HG02884 (cell line): ENCODE measurements around the gene TMEM208.

Source experiments
- ATAC-seq: cut with Tn5 transposase; IDR thresholded peaks from one replicate; pipeline ENCODE4 v1.9.1; 2021; ENCODE audit warnings: mild to moderate bottlenecking, moderate library complexity; ENCODE audit not compliant: unreplicated experiment

Gene TMEM208

GRCh38 chr16:67191411-67191994 is 35.4 kb upstream of the TMEM208 start:
- no peak for ATAC-seq

DNA sequence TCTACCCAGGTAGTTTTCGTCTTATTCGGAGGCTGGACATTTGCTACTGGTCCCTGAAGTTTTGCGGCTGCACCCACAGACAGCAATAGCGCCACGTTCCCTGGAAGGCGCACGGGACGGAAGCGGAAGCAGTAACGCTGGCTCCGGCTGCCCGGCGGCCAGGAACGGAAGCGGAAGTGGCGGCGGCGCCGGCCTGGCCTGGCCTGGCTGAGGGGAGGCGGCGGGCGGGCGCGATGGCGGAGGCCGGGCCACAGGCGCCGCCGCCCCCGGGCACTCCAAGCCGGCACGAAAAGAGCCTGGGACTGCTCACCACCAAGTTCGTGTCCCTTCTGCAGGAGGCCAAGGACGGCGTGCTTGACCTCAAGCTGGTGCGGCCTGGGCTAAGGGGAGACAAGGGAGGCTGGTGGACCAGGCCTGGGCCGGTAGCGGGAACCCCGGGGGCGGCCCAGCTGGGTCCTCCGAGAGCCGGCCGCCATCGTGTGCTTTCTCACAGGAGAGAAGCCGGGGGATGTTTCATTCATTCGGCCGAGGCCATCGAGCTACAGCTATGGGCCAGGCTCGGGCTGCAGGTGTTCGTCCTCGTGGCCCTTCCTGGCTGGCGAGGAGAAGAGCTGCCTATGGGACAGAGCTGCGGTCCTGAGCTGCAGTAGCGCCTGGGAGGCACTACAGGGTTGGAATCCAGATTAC is 34.8 kb upstream of the TMEM208 start, which contains the start of gene E2F4:
Gene E2F4 (plus strand): TSS at position 161 of the 687 bp plus-strand sequence. CDS start 73 bp downstream, at position 234.
- peak; percentile 94 for ATAC-seq

GRCh38 chr16:67192781-67193361 is 34.1 kb upstream of the TMEM208 start:
- ATAC-seq, result no peak

- ATAC-seq, result no peak
Measured at GRCh38 chr16:67193536-67193935, 33.4 kb upstream of the TMEM208 start.

- no peak for ATAC-seq
Measured at GRCh38 chr16:67194260-67194659, 32.7 kb upstream of the TMEM208 start.

DNA sequence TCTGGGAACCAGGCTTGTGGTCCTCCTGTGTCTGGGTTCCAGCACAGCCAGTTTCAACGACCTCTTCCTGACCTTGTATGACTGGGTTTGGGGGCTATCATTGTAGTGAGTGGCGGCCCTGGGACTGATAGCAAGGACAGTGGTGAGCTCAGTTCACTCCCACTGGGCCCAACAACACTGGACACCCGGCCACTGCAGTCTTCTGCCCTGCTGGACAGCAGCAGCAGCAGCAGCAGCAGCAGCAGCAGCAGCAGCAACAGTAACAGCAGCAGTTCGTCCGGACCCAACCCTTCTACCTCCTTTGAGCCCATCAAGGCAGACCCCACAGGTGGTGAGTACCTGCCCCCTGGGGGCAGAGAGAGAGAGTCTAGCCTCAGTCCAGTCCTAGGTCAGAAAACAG is 31.3 kb upstream of the TMEM208 start:
- ATAC-seq, result no peak

GRCh38 chr16:67196881-67197280 is 30.0 kb upstream of the TMEM208 start:
- ATAC-seq, result no peak

DNA sequence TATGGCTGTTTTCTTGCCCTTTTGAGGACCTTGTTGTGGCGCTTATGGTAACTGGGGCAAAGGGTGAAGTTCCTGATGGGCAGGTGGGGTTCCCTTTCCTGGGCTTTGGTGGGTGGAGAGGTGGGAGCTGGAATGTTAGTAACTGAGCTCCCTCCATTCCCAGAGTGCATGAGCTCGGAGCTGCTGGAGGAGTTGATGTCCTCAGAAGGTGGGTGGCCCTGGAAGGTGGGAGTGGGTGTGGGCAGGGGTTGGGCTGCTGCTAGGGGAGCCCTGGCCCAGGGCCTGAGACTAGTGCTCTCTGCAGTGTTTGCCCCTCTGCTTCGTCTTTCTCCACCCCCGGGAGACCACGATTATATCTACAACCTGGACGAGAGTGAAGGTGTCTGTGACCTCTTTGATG is 29.2 kb upstream of the TMEM208 start:
- no peak for ATAC-seq

DNA sequence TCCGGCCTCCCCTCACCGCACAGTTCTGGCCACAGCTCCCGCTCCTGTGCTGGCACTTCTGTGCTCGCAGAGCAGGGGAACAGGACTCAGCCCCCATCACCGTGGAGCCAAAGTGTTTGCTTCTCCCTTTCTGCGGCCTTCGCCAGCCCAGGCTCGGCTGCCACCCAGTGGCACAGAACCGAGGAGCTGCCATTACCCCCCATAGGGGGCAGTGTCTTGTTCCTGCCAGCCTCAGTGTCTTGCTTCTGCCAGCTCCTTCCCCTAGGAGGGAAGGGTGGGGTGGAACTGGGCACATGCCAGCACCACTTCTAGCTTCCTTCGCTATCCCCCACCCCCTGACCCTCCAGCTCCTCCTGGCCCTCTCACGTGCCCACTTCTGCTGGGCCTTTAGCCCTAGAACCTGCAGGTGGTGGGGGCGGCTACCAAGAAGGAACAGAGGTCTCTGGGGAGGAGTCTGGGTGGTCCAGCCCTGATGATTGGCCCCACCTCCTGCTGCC is 28.6 kb upstream of the TMEM208 start:
- no peak for ATAC-seq

DNA sequence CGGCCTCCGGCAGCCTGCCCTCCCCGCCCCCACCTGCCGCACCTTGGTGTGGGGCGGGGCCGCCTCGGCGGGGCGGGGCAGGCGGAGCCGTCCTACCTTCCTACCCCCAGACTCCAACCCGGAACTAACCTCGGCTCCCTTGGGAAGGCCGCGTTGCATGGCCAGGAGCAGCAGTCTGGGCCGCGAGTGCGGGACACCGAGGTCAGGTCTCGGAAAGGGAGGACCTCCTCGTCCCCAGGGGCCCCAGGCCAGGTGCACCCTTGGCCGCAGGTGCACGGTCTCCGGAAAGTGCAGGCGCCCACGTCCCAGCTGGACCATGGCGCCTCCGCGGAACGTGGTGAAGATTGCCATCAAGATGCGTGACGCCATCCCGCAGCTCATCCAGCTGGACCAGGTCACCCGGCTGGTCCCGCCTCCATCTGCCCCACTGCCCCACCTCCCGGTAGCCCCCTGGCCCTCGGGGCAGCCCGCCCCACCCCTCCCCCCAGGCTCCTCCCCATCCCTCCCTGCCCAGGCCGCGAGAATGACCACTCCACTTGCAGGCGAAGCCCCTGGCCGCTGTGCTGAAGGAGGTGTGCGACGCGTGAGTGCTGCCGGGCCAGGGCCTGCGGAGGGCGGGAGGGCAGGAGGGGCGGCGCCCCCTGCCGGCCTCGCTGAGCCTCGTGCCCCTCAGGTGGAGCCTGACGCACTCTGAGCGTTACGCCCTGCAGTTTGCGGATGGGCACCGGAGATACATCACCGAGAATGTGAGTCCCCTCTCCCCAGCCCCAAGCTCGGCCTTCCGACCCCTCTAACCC is 27.7 kb upstream of the TMEM208 start, which contains the start of gene ELMO3:
Gene ELMO3 (plus strand): TSS at position 121 of the 797 bp plus-strand sequence. CDS start 196 bp downstream, at position 317.
- no peak for ATAC-seq

DNA sequence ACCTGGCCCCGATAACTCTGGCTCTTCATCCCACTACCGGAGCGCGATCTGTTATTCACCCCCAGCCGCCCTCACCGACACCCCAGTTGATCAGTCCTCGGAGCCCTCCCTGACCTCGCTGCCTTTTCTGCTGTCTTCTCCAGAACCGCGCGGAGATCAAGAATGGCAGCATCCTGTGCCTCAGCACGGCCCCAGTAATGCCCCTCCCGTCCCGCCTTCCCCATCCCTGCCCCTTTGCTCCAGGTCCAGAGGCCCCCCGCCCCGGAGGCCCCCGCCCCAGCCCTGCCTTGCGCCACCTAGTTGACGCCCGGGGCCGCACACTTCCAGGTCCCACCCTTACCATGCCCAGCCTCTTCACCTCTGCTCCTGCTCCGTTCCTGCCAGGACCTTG is 27.1 kb upstream of the TMEM208 start:
- ATAC-seq, result no peak

- no peak for ATAC-seq
Measured at GRCh38 chr16:67200491-67200890, 26.4 kb upstream of the TMEM208 start.

DNA sequence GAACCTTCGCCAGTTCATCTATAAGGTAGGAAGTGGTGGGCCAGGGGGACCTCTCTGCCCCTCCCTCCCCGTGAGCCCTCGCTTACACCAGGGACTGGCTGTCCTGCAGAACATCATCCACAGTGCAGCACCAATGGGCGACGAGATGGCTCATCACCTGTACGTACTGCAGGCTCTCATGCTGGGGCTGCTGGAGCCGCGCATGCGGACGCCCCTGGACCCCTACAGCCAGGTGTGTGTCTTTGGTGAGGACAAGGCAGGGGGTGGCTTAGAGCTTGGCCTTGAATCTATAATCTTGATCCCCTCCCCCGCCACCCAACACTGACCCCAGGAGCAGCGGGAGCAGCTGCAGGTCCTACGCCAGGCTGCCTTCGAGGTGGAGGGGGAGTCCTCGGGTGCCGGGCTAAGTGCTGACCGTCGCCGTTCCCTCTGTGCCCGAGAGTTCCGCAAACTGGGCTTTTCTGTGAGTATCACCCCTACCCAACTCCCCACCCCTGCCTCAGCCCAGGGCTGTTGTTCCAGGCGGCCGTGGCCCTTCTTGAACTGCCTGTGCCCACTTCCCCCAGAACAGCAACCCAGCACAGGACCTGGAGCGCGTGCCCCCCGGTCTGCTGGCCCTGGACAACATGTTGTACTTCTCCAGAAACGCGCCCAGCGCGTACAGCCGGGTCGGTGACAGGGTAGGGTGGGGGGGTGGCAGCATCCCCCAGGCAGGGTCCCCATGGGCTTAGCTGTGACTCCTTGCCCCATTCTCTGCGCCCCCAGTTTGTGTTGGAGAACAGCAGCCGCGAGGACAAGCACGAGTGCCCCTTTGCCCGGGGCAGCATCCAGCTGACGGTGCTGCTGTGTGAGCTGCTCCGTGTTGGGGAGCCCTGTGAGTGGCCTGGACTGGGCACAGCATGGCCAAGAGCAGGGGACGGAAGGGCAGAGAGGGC is 25.3 kb upstream of the TMEM208 start:
- ATAC-seq, result no peak

DNA sequence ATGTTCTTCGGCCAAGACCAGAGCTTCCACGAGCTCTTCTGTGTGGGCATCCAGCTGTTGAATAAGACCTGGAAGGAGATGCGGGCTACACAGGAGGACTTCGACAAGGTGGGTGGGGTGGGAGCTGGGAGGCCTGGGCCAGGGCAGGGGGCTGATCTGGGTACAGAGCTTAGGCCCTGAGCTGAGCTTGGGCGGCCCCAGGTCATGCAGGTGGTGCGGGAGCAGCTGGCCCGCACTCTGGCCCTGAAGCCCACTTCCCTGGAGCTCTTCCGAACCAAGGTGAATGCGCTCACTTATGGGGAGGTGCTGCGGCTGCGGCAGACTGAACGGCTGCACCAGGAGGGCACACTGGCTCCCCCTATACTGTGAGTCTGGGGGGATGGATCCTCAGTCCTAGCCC is 24.5 kb upstream of the TMEM208 start:
- no peak for ATAC-seq

DNA sequence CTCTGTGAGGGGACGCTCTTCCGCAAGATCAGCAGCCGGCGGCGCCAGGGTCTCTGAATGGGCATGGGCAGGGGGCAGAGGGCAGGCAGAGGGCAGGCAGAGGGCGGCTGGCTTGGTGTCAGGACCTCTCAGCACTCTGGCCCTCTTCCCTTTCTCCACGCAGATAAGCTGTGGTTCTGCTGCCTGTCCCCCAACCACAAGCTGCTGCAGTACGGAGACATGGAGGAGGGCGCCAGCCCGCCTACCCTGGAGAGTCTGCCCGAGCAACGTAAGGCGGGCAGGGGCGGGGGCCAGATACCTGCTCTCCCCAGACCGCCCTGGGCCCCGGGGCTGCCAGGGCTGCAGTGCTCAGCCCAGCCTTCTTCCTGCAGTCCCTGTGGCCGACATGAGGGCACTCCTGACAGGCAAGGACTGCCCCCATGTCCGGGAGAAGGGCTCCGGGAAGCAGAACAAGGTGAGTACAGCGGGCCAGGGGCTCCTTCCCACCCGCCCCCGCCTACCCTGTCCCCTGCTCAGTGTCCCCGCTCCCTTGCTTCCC is 23.9 kb upstream of the TMEM208 start:
- ATAC-seq, result no peak

DNA sequence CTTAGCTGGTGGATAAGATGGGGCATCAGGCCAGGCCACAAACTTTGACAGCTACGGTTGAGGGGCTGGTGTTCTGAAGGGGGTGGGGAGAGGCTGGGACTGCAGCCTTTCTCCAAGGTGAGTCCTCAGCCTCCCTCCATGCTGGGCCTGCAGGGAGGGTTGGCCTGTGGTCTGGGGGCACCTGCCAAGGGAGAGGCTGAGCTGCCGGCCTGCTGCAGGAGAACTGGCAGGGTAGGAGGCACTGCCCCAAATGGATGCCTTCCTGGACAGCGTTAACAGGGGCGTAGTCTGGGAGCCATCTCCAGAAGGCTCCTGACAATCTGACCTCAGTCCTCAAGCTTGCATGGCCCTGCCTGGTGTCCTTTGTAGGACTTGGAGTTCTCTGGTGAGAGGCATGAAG is 22.9 kb upstream of the TMEM208 start:
- ATAC-seq, result no peak

DNA sequence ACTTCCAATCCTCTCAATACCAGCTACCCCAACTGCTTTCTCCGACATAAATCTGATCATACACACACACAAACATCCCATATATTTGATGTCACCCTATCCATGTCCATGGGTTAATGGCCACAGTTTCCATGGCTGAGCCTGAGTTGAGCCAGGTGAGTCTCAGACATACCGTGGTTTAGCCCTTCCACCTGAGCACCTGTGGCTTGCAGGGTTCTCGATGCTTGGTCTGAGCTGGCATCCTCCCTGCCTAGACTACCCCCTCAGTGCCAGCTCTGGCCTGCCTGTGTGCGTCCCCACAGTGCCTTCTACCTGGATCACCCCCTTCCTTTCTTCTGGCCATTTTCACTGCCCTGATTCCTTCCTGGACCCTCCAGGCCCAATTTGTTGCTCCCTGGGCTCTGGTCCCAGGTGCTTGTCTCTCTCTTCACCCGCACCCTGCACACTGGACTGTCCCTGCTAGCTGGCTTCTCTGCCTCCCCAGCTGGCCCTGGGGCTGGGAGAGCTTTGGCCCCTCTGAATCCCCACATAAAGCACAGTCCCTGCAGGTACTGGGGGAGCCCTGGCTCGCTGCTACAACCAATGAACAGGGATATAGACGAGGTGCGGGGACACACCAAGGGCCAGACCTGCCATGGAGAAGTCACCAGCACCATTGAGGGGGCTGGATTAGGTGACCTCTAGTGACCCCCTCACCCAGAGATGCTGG is 20.6 kb upstream of the TMEM208 start:
- ATAC-seq, result no peak

- ATAC-seq, result no peak
Measured at GRCh38 chr16:67206838-67207248, 20.1 kb upstream of the TMEM208 start.
